Cortex of kidney (tissue), 1 donor: Measurements from ENCODE around the gene LMO2.

Source experiments
- DNase-seq: peaks from one replicate; lab custom pipeline; 2025; lab: John Stamatoyannopoulos, UW

Gene LMO2

DNA sequence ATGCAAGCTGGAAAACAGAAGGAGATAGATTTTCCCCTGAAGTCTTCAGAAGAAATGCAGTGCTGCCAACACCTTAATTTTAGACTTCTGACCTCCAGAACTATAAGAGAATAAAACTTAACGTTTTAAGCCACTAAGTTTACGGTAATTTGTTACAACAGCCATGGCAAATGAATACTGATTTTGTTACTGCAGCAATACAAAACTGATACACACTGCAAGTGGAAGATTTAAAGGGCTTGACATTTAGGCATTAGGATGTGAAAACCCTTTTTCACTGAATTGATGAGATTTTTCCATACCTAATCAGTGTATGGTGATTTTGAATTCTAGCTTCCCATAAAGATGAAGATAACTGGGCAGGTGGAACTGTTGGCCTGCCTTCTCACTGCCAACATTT lies 22.1 kb upstream of the LMO2 start:
- DNase-seq, result no peak

GRCh38 chr11:33912405-33913361 lies 20.8 kb upstream of the LMO2 start:
- no peak for DNase-seq

DNA sequence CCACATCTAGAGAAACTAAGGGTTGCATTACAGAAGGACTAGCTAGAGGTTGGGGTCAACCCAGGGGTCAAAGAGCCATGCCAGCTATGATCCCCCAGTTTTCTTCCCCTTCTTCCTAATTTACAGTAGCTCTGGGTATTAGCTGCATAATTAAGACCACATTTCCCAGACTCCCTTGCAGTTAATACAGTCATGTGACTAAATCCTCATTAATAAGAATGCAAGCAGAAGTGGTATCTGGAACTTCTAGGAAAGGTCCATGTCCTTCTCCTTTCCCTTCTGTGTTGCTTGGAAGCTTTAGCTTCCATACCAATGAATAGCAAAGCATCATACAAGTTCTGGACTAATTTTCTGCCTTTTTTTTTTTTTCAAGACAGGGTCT lies 19.1 kb upstream of the LMO2 start:
- DNase-seq, result no peak

DNA sequence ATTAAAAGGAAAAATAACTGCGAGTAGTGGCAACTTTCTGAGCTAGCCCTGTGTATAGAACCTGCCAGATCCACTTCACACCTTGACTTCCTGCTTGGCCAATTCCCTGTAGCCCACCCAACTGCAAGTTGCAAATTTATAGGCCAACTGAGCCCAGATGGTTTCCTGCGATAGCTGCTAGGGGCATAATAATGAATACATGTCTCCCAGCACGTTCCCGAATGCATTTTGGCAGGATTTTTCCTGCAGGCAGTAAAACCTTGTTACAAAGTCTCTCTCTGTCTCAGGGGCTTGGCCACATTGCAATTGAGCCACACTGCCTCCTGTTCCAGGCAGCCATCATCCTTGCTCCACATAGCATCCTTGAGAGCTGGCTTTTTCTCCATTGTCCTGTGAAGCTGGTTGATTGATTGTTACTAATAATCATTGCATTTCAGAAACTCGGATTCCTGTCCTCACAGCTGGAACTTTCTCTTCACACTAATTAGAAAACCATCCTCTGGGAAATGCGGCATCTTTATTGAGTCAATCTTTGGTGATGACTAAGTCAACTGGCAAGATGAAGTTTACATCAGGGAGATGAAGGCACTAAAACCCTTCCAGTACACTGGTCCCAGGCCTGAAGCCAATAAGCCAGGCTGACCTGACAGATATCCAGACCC lies 18.6 kb upstream of the LMO2 start:
- no peak for DNase-seq

DNA sequence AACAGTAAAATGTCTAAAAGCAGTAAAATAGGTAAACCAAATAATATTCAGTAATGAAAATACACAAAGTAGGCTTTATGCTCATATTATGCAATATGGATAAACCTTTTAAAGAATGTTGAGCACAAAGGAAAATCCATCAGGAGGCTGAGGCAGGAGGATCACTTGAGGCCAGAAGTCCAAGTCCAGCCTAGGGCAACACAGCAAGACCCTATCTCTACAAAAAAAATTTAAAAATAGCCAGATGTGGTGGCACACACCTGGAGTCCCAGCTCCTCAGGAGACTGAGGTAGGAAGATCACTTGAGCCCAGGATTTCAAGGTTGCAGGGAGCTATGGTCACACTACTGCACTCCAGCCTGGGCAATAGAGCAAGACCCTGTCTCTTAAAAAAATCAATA lies 17.7 kb upstream of the LMO2 start:
- no peak for DNase-seq

DNA sequence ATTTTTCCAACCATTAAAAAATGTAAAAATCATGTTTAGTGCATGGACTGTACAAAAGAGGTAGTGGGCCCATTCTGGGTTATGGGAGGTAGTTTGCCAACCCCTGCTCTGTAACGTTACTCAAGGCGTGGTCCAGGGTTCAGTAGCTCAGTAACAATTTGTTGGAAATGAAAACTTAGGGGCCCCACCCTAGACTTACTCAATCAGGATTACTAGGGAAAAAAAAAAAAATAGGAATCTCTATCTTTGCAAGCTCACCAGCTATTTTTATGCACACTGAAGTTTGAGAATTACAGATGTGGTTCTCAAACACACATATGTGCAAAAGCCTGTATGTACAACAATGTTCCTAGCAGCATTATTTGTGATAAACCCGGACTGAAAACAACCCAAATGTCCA lies 17.3 kb upstream of the LMO2 start:
- DNase-seq, result no peak

DNA sequence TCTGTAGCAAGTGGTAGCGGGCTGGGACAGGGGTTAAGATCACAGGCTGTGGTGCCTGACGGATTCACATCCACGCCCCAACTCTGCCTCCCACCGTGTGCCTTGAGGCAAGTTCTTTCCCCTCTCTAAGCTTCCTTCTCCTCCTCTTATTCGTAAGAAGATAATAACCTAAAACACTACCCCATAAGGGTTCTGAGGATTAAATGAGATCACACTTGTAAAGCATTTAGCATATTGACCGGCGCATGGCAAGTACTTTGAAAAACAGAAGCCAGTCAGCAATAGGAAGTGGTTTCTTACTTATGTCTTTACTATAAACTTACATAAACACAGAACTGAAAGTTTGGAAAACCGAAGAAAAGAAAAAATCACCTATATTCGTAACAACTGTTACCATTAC lies 15.5 kb upstream of the LMO2 start:
- no peak for DNase-seq

- DNase-seq, result no peak
Observed at GRCh38 chr11:33906484-33907186, 14.8 kb upstream of the LMO2 start.

GRCh38 chr11:33904102-33904501 lies 12.2 kb upstream of the LMO2 start:
- DNase-seq, result no peak

GRCh38 chr11:33900159-33900840 lies 8.4 kb upstream of the LMO2 start:
- DNase-seq, result no peak

GRCh38 chr11:33899400-33900037 lies 7.6 kb upstream of the LMO2 start:
- DNase-seq, result no peak

DNA sequence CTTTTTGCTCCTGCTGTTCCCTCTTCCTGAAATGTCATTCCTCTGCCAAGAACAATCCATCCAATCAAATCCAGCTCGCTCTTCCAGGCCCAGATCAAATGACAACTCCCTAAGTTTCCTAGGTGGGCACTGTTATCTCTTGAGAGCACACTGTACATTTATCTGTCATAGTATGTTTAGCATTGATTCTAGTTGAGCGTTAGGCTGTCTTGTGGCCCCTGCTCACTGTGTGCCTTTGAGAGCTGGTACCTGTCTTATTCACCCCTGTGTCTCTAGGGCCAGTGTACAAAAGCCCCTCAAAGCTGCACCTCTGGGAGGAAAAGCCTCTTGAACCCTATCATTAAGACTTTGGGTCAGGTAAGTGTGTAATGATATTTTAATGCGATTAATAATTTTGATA lies 7.1 kb upstream of the LMO2 start:
- no peak for DNase-seq

GRCh38 chr11:33897761-33898375 lies 6.0 kb upstream of the LMO2 start:
- no peak for DNase-seq

DNA sequence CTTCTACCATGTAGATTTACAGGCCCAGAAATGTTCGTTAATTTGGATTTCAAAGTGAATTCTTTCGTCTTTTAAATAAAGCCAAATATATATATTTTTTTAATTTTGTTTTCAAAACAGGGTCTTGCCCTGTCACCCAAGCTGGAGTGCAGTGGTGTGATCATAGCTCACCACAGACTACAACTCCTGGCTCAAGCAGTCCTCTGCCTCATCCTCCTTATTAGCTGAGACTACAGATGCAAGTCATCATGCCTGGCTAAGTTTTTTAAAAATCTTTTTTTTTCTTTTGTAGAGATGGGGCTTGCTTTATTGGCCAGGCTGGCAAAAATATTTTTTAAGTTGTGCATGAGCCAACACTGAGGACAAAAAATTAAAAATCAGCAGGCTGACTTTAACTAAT lies 5.0 kb upstream of the LMO2 start:
- DNase-seq, result no peak

DNA sequence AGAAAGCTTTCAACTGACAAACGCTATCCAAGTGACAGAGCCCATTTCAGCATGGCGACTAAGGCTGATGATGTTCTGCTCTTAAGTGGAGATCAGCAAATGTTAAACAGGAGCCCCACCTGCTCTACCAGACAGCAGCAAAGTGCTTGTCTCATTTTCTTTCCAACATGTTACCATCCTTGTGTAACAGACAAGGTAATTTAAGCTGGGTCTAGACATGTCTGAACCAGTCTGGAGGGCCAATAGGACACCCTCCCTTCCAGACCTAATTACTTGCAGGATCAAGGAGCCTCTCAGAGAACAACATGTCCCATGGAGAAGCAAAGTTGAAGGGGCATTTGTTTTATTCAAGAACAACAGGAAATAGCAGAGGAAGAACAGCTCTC lies 3.9 kb upstream of the LMO2 start:
- DNase-seq, result no peak

GRCh38 chr11:33894398-33894746 lies 2.5 kb upstream of the LMO2 start:
- DNase-seq, result no peak

- no peak for DNase-seq
Observed at GRCh38 chr11:33893711-33894397, 2.0 kb upstream of the LMO2 start.

- DNase-seq, result no peak
Observed at GRCh38 chr11:33892906-33893594, 1.2 kb upstream of the LMO2 start.

GRCh38 chr11:33889821-33890378 lies 2.0 kb downstream of the LMO2 start:
- no peak for DNase-seq

GRCh38 chr11:33889296-33889695 lies 2.6 kb downstream of the LMO2 start:
- DNase-seq, result no peak
